NCI-H187 treated with DMSO at 0.1 percent for 48 hours (cell line): Measurements from ENCODE around the gene USF3.
"Not testable (repeated sequence)": the region's sequence is repeated elsewhere in the genome, so short reads cannot be mapped to it uniquely, and the experiment has no call there.

Source experiments
- DNase-seq: peaks from one replicate; lab custom pipeline; 2025; lab: John Stamatoyannopoulos, UW

USF3 gene

DNA sequence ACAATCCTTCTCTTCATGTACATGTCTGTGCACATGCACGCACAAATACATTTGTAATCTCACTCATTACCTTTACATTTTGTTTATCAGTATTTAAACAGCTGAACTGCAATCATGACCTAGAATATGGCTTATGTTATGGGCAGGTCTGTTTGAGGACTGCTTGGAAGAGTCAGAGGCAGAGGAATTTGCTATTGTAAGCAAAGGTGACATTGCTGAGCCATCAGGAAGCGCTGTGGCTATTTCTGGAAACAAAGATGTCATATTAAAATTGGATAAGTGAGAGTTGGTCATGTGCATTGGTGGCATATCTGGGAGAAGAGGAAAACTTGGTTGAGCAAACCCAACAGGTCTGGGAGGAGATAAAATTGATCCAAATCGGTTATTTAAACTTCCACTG, 41.6 kb downstream of the USF3 start:
- DNase-seq = no peak

DNA sequence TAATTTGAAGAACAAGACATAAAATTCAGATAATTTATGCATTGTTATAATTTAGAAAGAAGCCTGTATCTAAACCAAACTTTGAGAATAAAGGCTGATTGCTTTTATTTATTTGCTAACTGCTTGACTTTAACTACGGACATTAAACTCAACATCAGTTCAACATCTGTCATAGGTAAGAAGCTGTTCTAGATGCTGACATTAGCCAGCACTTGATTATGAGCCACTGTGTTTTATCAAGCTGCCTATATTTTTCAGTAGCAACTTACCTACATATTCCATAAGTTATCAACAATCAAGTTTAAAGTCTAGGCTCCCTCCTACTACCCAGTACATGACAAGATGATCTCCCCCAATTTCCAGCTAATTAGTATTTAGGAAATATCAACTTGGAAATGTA, 42.1 kb downstream of the USF3 start:
- DNase-seq = no peak

DNA sequence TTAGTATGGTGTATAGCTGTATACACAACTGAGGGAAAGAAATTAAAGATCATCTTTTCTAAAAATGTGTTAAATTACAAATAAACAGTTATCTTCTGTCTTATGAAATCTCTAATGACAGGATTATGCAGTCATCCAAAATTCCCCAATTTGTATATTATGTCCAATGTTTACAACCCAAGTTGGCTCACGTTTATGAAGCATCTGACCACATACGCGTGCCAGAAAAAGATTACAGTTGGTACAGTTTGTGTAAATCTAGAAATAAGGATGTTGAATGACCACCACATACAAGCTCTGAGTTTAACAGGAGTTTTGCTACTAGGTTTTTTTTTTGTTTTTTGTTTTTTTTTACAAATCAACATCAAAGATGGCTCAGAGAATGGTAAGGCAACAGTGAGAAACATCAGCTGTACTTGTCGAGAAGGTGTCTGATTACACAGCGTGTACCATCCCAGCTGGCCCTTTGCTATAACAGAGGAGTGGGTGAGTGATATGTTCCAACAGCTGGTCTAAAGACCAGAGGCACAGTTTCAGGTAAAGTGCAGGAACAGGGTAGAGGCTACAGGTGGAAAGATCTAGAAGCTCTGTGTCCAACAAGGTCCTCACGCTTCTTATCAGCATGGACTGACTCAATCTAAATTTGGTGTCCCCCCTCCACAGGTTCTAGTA, 47.1 kb downstream of the USF3 start:
- no peak for DNase-seq

DNA sequence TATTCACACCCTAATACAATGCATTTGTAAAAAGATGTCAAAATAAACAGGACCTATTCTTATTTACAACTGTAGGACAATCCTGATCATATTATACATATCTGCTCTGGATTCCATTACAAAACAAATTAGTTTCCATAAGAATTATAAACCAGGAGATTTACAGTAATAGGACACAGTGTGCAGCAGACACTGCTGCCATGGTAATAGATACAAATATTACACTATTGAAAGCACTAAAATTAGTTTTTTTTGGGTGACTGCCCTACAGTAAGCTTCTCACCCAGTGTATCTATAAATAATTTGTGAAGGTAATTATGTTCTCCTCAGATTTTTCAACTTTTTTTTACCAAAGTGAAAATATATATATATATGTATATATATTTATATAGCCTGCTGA, 47.9 kb downstream of the USF3 start:
- no peak for DNase-seq

DNA sequence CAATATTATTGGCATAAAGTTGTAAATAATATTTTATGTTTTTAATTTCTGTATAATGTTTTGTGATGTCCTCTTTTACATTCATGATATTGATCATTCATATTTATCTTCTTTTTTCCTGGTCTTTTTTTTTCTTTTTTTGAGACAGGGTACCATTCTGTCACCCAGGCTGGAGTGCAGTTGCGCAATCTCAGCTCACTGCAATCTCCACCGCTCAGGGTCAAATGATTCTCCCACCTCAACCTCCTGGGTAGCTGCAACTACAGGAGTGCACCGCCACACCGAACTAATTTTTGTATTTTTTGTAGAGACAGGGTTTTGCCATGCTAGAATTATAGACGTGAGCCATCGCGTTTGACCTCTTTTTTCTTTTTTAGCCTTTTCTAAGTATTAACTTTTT, 52.9 kb downstream of the USF3 start:
- DNase-seq = no peak

DNA sequence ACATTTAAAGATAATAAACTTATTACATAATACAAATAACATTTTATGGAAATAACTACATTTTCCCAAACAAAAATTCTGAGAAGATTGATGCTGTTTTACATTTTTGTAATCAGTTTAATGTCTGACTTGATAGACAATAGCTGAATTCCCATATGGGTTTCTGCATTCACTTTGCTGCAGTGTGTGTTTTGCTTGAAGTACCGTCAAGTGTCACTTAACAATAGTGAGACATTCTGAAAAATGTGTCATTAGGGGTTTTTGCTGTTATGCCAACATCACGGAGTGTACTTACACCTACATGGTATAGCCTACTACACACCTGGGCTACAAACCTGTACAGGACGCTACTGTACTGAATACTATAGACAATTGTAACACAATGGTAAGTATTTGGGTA, 57.5 kb downstream of the USF3 start:
- peak; percentile 47 for DNase-seq

DNA sequence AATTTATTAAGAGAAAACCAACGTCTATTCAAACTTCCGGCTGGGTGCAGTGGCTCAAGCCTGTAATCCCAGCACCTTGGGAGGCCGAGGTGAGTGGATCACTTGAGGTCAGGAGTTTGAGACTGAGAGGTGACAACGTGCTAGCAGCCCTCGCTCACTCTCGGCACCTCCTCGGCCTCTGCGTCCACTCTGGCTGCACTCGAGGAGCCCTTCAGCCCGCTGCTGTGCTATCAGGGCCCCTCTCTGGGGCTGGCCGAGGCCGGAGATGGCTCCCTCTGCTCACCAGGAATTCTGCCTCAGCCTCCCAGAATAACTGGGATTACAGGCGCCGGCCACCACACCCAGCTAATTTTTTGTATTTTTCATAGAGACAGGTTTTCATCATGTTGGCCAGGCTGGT, 58.7 kb downstream of the USF3 start:
- no peak for DNase-seq

DNA sequence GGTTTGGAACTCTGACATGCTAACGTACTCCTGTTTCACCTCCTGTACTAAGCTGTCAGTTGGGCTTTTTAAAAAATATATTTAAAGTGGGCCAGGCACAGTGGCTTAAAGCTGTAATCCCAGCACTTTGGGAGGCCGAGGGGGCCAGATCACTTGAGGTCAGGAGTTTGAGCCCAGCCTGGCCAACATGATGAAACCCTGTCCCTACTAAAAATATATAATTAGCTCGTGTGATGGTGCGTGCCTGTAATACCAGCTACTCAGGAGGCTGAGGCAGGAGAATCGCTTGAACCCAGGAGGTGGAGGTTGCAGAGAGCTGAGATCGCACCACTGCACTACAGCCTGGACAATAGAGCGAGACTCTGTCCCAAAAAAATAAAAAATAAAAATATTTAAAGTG, 60.4 kb downstream of the USF3 start:
- DNase-seq = not testable (repeated sequence)

DNA sequence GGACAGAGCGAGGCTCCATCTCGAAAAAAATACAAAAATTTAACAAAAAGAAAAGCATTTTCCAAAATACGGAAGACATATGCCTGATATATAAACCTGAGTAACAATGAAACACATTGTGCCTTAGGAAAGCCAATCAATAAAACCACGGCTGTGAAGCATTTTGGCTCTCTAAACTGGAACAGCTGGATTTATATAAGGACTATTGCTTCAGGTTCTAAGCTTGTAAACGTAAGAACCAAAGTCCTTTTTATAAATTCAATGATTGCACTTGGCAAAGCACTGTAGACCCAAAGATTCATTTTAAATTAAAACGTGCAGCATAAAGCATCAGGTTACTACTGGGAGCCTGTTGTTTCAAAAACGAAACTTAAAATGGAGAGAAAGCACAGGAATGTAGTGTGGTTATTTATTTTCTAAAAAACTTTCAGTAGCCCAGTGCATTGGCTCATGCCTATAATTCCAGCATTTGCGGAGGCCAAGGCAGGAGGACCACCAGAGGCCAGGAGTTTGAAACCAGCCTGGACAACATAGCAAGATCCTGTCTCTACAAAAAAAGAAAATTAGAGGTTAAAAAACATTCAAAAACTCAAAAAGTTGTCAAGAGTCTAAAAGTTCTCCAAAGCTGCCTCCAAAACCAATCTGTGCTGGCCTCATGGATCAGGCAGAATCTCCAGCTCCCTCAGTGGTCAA, 61.5 kb downstream of the USF3 start:
- DNase-seq = no peak

DNA sequence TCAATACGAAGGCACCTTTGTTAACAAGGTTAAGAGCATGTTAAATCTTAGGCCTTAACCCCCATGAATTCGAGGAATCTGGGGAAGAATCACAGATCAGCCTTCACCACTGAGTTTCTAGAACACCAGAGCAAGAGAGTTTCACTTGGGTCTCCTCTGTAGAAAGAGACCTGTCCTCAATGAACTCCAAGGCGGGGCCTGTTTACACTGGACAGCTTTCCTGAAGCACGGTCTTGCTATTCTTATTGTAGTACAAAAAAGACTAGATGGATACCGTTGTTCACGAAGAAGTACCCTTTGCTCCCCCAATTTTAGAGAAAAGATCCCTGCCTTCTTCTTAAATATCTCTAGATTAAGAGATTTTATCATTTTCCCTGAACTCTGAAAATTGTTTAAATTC, 64.9 kb downstream of the USF3 start:
- DNase-seq = no peak

DNA sequence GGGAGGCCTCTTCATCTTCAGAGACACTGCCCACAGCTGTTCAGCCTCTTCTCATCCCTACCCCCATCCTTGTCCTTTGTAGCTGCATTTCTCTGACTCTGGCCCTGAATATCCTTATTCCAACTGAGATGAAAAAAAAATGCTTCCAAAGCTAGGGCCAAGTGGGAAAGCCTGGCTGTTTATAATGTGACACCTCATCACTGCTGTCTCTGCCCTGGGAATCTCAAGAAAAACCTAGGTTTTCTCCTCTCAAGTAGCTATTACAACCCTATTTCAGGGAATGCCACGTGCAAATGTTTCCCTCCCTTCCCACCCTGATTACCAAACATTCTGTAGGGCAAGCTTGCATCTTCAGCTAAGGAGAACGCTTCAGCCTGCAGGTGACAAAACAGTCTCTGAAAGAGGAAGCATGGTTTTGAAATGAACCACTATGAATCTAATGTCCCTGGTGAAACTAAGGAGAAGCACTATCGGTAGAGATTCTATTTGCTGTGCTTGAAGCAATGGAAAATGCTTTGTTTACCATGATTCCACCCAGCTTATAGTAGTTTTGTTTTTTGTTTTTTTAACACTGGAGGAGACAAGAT, 65.4 kb downstream of the USF3 start:
- DNase-seq = no peak

DNA sequence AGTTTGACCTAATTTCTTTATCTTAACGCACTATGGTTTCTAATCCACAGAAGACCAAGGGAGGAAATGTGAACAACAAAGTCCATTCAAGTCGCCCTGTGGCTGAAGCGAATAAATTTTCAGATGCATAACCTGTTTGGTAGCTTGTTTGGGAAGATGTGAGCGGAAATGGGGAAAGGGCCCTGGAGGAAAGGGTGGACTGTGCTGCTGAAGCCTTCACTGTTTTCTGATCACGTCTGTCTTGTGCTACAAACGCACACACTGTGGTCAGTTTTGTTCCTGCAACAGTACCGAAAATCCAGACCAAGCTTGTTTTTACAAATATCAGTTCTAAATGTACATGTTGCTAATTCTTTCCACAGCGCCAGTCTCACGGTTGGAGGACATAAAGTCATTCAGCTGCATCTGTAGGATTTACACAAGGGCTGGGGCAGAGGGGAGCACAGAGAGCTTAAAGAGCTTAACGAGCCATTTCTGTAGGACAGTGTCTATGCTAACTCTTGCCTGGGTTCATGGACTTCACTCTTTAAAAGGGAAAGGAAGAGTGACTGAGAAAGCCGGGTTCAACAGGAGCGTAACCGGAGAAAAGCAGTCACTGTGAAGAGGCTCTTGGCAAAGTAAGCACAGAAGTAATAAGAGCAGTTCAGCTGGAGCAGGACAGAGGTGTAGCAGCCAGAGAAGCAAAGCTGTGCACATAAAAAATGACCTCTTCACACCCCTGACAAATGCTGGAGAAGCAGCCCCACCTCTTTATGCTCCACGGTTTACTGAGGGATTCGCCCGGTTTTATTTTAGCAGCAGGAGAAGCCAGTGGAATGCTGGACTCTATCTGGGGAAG, 66.6 kb downstream of the USF3 start:
- DNase-seq = peak; percentile 88

DNA sequence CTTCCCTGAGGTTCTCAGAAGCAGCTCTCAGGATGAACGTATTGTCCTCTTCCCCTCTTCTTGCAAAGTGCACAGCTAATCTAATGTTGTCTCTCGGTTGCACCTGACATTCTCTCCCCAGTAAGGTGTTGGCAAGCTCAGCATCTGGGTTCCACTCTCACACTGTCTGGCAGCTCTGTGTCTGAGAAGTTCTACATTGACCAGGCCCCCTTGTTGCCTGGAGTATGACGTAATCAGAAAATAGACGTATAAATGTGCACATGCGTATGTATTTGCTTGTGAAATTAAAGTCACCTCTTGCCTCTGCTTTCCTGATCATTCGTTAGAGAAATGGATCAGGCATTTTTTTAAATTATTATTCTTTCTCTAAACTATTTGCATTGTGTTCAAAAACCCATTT, 67.7 kb downstream of the USF3 start:
- no peak for DNase-seq

DNA sequence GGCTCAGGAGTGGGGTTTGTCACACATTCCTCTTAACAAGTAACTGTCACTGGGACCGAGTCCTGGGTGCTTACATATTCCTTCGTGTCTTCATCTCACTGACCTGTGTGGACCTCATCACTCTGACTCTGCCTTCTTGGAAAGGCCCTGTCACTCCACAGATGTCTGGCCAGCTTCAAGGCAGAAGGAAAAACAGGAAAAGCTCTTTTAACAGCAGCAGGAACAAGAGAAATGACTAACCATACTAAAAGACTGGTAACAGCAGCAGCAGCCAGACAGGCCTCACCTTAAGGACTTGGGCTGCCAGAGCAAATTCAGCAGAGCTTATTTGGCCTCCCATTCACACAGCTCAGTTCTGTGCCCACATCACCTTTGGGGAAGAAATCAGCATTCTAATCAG, 68.1 kb downstream of the USF3 start:
- DNase-seq = no peak

DNA sequence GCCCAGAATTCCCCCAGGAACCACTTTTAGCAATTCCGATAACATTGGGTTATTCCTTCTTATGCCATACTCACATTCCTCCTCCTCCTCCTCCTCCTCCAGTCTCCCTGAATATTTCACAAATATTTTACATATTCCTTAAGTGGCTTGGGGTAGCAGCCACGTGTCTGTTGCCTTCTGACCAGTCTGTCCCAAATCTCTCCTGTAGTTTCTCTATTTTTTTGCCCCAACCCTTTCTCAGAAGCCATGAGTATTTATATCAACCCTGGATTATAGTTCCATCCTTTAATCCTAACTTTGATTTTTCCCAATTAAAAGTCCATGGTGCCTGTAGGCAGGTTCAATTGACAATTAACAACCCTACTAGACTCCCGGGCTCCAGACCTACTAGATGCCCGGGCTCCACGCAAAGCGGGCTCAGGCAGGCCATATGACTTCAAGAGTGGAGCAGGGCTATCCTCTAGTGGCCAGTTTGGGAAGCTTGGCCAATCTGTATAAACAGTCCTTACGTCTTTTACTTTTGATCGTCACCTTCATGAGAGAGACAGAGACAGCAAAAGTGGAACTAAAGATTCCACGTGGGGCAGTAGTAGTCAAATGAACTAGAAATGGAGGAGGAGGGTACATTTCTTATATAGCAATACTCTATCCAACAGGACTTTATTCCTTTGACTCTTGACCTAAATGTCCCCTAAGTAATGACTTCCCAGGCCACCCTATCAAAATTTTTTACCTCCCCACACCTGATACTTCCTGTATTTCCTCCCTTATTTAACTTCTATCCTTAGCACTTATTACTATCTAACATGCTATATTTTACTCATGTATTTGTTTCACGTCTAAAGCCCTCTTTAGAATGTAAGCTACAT, 69.7 kb downstream of the USF3 start:
- no peak for DNase-seq

DNA sequence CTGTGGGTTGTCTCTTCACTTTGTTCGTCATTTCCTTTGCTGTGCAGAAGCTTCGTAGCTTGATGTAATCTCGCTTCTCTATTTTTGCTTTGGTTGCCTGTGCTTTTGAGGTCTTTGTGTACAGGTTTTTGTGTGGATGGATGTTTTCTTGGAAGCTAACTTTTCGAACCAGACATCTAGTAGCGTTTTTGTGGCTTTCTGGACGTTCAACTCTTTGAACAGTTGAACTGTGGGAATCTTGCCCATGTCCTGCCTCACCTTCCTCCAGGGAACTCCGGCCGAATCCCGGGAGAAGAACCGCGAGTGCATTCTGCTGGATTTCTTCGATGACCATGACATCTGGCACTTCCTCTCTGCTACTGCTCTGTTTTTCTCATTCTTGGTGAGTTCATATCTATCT, 70.6 kb downstream of the USF3 start:
- no peak for DNase-seq

DNA sequence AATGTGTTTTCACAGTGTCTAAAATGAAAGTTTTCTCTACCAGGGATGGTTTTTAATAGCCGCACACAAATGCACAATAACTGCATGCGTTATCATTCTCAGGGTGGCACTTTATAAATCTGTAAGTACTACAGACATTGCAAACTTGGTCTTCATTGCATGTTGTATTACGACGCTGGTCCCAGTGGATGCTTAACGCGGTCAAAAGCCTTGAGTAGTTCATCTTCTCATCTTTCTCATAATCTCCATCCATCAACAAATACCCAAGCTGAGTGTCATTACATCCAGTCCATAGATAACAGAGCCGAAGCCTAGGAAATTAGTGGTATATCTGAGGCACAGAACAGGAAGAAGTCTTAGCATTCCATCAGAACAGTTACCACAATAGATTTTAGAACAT, 72.6 kb downstream of the USF3 start:
- no peak for DNase-seq

DNA sequence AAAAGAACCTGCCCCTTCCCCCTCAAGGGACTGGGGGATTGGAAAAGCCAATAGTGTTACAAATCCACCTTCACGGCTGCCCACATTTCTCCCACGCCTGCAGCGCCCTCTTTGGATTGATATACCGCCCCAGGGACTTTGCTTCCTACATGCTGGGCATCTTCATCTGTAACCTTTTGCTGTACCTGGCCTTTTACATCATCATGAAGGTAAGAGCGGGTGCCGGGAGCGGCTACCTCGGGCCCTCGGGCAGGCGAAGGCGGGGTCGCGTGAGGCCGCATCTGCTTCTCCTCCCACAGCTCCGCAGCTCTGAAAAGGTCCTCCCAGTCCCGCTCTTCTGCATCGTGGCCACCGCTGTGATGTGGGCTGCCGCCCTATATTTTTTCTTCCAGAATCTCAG, 73.1 kb downstream of the USF3 start:
- DNase-seq = no peak

DNA sequence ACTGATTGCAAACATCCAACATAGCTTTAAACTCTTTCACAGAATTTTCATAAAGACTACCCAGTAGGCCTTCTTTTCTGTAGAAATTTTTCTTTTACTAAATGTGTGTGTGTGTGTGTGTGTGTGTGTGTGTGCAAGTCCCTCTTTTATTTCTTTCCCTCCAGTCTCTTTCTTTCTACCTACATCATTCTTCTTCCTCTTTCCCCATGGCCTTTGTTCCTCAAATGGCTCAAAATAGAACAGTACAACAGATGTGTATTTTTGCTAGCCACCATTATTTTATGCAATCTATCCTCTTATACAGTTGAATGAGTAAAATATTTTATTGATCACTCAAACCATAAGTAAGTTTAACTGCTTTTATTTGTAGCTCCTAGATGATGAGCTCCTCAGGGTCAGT, 76.4 kb downstream of the USF3 start:
- no peak for DNase-seq

DNA sequence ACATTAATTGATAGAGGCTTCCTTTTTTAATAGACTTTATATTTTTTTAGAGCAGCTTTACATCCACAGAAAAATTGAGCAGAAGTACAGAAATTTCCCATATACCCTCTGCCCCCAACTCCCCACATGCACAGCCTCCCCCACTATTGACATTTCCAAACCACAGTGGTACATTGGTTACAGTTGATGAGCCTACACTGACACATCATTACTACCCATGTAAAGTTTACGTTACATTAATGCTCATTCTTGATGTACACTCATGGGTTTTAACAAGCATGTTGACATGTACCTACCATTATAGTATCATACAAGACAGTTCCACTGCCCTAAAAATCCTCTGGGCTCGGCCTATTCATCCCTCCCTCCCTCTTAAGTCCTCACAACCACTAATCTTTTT, 78.7 kb downstream of the USF3 start:
- DNase-seq = no peak

DNA sequence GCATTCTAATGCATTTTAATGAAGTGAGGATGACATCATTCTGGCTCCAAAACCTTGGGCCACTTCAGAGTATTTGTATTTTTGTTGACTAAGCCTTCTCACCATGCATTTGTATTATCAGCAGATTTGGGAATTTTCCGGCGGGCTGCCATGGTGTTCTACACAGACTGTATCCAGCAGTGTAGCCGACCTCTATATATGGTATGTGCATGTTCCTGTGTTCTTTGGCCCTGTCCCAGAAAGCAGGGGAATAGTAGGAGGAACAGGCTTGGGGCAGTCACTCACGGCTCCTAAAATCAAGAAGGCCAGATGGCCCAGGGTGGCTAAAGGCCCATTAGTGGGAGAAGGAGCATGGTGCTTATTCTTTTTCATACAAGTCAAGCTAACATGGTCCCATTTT, 80.5 kb downstream of the USF3 start:
- no peak for DNase-seq

DNA sequence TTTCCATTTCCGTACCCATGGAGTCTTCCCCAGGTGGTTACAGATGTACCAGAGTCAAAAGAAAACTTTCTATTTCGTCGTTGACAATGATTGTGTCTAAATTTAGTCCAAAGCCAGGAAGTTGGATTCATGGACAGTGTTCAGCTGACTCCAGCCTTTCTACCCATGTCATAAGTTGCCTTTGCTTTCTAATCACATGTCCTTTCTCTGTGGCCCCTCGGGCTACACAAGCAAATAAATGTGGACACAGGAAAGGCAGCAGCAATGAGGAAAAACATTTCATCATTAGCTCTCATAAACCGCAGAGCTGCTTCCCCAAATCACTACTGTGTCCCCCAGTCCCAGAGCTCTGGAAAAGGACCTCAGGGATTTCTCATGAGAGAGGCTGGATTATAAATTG, 82.0 kb downstream of the USF3 start:
- DNase-seq = no peak
